Hepatocyte (in vitro differentiated cells): ENCODE data around the gene MAN1B1. TPM values are rescaled to one million over a fixed set of nuclear protein-coding genes. Genes with fewer than 3 reads are reported as not detected.

ENCODE experiments used
- DNase-seq: peaks from one replicate; pipeline ENCODE4 v3.0.0-alpha.2; 2016; ENCODE audit warnings: low spot score
- H2AFZ ChIP-seq: fragments of 200-600 bp; sonication (generic); 2 replicates; pipeline ENCODE4 v1.6.0; 2016; ENCODE audit warnings: antibody characterized with exemption, mild to moderate bottlenecking
- H3K27ac ChIP-seq: fragments of 200-600 bp; sonication (generic); 2 replicates; pipeline ENCODE4 v1.5.1; 2016; ENCODE audit warnings: mild to moderate bottlenecking
- H3K27me3 ChIP-seq: fragments of 200-600 bp; sonication (generic); 2 replicates; pipeline ENCODE4 v1.6.1; 2016
- H3K36me3 ChIP-seq: fragments of 200-600 bp; sonication (generic); replicated peaks from 2 replicates; pipeline ENCODE4 v1.5.1; 2016; ENCODE audit warnings: low read depth; ENCODE audit not compliant: insufficient read depth
- H3K4me1 ChIP-seq: fragments of 200-600 bp; sonication (generic); 2 replicates; pipeline ENCODE4 v1.5.1; 2016; ENCODE audit warnings: mild to moderate bottlenecking, moderate library complexity; ENCODE audit not compliant: insufficient read depth
- H3K4me2 ChIP-seq: fragments of 200-600 bp; sonication (generic); 2 replicates; pipeline ENCODE4 v1.6.0; 2016
- H3K4me3 ChIP-seq: fragments of 200-600 bp; sonication (generic); 2 replicates; pipeline ENCODE4 v1.5.1; 2016; ENCODE audit warnings: mild to moderate bottlenecking
- H3K79me2 ChIP-seq: fragments of 200-600 bp; sonication (generic); 2 replicates; pipeline ENCODE4 v1.6.0; 2017; ENCODE audit warnings: mild to moderate bottlenecking
- H3K9me2 ChIP-seq: fragments of 200-600 bp; sonication (generic); replicated peaks from 2 replicates; pipeline ENCODE4 v1.6.0; 2017; ENCODE audit warnings: mild to moderate bottlenecking; ENCODE audit not compliant: insufficient read depth
- H3K9me3 ChIP-seq: fragments of 200-600 bp; sonication (generic); 2 replicates; pipeline ENCODE4 v1.5.1; 2016; ENCODE audit warnings: low read depth, mild to moderate bottlenecking
- H4K20me1 ChIP-seq: fragments of 200-600 bp; sonication (generic); 2 replicates; pipeline ENCODE4 v1.6.0; 2016; ENCODE audit warnings: mild to moderate bottlenecking; ENCODE audit not compliant: insufficient read depth, poor library complexity, severe bottlenecking
- EZH2 ChIP-seq: fragments of 200-600 bp; sonication (generic); IDR thresholded peaks from 2 replicates; pipeline ENCODE4 v1.6.1; 2016; ENCODE audit warnings: antibody characterized with exemption, mild to moderate bottlenecking, borderline replicate concordance
- EZH2phosphoT487 ChIP-seq: fragments of 200-600 bp; sonication (generic); IDR thresholded peaks from one replicate; pipeline ENCODE4 v1.6.1; 2018; ENCODE audit warnings: antibody characterized with exemption, mild to moderate bottlenecking, low read depth, moderate library complexity; ENCODE audit not compliant: unreplicated experiment, severe bottlenecking
- WGBS: methylation state at CpG from one replicate; pipeline ENCODE4 v1.1.6; 2016; ENCODE audit warnings: low lambda C conversion rate; ENCODE audit errors: missing lambda C conversion rate; 5-methylcytosine and 5-hydroxymethylcytosine counted together
- polyA plus RNA-seq: library from polyadenylated mRNA; unstranded; fragments of >200 nt; fragmentation: Nextera tagmentation; extraction: Ambion mirVana; gene quantifications from 2 replicates; pipeline ENCODE4 v1.2.1, GENCODE V29; 2016
- total RNA-seq: library from RNA; depleted of rRNA; stranded (reverse); fragments of >200 nt; gene quantifications from 2 replicates; pipeline ENCODE4 v1.2.3, GENCODE V29; 2014
- TF ChIP-seq, protein P1 (sequence below): fragments of 200-600 bp; sonication (generic); IDR thresholded peaks from 2 replicates; pipeline ENCODE4 v1.5.1; 2016; ENCODE audit warnings: antibody characterized with exemption, mild to moderate bottlenecking; ENCODE audit not compliant: poor library complexity

The MAN1B1 gene
- total and polyA plus RNA-seq, 2 experiments from 2014 or later = 60.8 to 94.2 TPM

DNA sequence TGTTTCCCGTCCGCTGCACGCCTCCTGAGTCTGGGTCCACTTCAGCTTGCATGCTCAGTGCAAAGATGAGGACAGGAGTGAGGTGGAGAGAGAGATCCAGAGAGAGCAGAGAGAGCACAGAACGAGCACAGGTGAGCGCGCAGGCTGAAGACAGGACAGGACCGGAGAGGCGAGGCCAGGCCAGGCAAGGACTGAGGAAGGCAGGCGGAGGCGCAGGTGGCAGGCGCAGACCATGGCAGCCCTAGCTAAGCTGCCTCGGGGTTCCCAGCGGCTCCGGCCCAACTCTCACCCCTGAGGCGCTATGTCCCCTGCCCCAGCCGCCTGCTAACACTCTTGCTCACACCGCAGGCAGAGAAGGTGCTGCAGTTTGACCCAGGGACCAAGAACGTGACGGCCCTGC is 61.9 kb downstream of the MAN1B1 start:
- peaks cover 4% of the 10 kb centered on the region for H3K27me3 ChIP-seq
- DNase-seq = no peak
- no peak overlapping the region for H3K27ac ChIP-seq

GRCh38 chr9:137149363-137149762 is 62.6 kb downstream of the MAN1B1 start:
- Histone ChIP-seq H2AFZ (no peak overlapping the region), H3K4me3 (no peak overlapping the region), H3K27me3 (peaks cover 4% of the 10 kb centered on the region), H3K36me3 (no peaks in the 10 kb centered on the region), H3K9me3 (no peaks in the 10 kb centered on the region), H3K4me1 (no peaks in the 10 kb centered on the region), H3K79me2 (no peaks in the 10 kb centered on the region), H3K9me2 (no peaks in the 10 kb centered on the region), H4K20me1 (no peaks in the 10 kb centered on the region), H3K4me2 (no peak overlapping the region), H3K27ac (no peak overlapping the region)
- TF ChIP-seq EZH2 (no peak), EZH2phosphoT487 (no peak)
- TF ChIP-seq, protein P1, sequence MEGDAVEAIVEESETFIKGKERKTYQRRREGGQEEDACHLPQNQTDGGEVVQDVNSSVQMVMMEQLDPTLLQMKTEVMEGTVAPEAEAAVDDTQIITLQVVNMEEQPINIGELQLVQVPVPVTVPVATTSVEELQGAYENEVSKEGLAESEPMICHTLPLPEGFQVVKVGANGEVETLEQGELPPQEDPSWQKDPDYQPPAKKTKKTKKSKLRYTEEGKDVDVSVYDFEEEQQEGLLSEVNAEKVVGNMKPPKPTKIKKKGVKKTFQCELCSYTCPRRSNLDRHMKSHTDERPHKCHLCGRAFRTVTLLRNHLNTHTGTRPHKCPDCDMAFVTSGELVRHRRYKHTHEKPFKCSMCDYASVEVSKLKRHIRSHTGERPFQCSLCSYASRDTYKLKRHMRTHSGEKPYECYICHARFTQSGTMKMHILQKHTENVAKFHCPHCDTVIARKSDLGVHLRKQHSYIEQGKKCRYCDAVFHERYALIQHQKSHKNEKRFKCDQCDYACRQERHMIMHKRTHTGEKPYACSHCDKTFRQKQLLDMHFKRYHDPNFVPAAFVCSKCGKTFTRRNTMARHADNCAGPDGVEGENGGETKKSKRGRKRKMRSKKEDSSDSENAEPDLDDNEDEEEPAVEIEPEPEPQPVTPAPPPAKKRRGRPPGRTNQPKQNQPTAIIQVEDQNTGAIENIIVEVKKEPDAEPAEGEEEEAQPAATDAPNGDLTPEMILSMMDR = no peak
- DNase-seq = no peak
- 77% methylated on average over 5 of the region's 5 CpGs for WGBS

More for the DNA sequence above, 61.9 kb downstream of the MAN1B1 start:
- H3K4me3 ChIP-seq = no peak overlapping the region
- no peaks in the 10 kb centered on the region for H3K79me2 ChIP-seq
- no peaks in the 10 kb centered on the region for H3K9me3 ChIP-seq
- 89% methylated on average over 19 of the region's 19 CpGs for WGBS
- no peaks in the 10 kb centered on the region for H3K36me3 ChIP-seq
- H2AFZ ChIP-seq = no peak overlapping the region
- no peaks in the 10 kb centered on the region for H4K20me1 ChIP-seq
- TF ChIP-seq, protein P1 = no peak
- TF ChIP-seq EZH2phosphoT487 (no peak), EZH2 (no peak)
- H3K9me2 ChIP-seq = no peaks in the 10 kb centered on the region
- no peak overlapping the region for H3K4me2 ChIP-seq
- no peaks in the 10 kb centered on the region for H3K4me1 ChIP-seq

GRCh38 chr9:137149942-137150616 is 63.3 kb downstream of the MAN1B1 start:
- Histone ChIP-seq H3K27me3 (peaks cover 4% of the 10 kb centered on the region), H3K4me1 (no peaks in the 10 kb centered on the region), H3K27ac (no peak overlapping the region), H4K20me1 (no peaks in the 10 kb centered on the region), H3K4me2 (no peak overlapping the region), H3K4me3 (no peak overlapping the region), H3K36me3 (no peaks in the 10 kb centered on the region), H3K9me3 (no peaks in the 10 kb centered on the region), H3K79me2 (no peaks in the 10 kb centered on the region), H2AFZ (no peak overlapping the region), H3K9me2 (no peaks in the 10 kb centered on the region)
- TF ChIP-seq EZH2phosphoT487 = no peak
- TF ChIP-seq, protein P1 = no peak
- no peak for TF ChIP-seq EZH2
- DNase-seq = no peak
- WGBS = 78% methylated on average over 18 of the region's 20 CpGs
